HFFc6 (cell line): ENCODE data around the gene ACSF2. TPM values are rescaled to one million over a fixed set of nuclear protein-coding genes. Genes with fewer than 3 reads are reported as not detected.

Experiments used
- DNase-seq: peaks from one replicate; pipeline ENCODE4 v3.0.0-alpha.2; 2018
- H3K27ac Mint-ChIP-seq: 2 replicates; pipeline ENCODE4 v1.8.0; 2020; ENCODE audit warnings: mild to moderate bottlenecking, mixed read lengths
- H3K27me3 Mint-ChIP-seq: 2 replicates; pipeline ENCODE4 v1.8.0; 2021; ENCODE audit warnings: mild to moderate bottlenecking, moderate library complexity, mixed read lengths; ENCODE audit not compliant: insufficient read depth
- H3K36me3 Mint-ChIP-seq: 2 replicates; pipeline ENCODE4 v1.8.0; 2021; ENCODE audit warnings: low read depth, mixed read lengths
- H3K4me1 Mint-ChIP-seq: 2 replicates; pipeline ENCODE4 v1.8.0; 2020; ENCODE audit warnings: low read depth, mixed read lengths
- H3K4me3 Mint-ChIP-seq: 2 replicates; pipeline ENCODE4 v1.8.0; 2020; ENCODE audit warnings: mild to moderate bottlenecking, moderate library complexity, mixed read lengths
- H3K9me3 Mint-ChIP-seq: 2 replicates; pipeline ENCODE4 v1.8.0; 2020; ENCODE audit warnings: mild to moderate bottlenecking, mixed read lengths
- total RNA-seq, 6 experiments: library from RNA; stranded (reverse); fragmentation: NEBNext Ultra II Directional; extraction: Animal tissue kit (Norgen Biotek cat#: 25700); gene quantifications; 2 replicates in 1 of 6; 3 replicates in 5 of 6; pipeline ENCODE4 v1.2.3, GENCODE V29; 2021
- TF ChIP-seq, protein P1 (sequence below): fragments of 200-600 bp; sonication (generic); IDR thresholded peaks from 2 replicates; pipeline ENCODE4 v1.5.0; 2021; ENCODE audit warnings: antibody characterized with exemption, mild to moderate bottlenecking

The ACSF2 gene
- total RNA-seq, 6 experiments from 2014 or later: 15.3 to 23.3 (median 17.5) TPM

DNA sequence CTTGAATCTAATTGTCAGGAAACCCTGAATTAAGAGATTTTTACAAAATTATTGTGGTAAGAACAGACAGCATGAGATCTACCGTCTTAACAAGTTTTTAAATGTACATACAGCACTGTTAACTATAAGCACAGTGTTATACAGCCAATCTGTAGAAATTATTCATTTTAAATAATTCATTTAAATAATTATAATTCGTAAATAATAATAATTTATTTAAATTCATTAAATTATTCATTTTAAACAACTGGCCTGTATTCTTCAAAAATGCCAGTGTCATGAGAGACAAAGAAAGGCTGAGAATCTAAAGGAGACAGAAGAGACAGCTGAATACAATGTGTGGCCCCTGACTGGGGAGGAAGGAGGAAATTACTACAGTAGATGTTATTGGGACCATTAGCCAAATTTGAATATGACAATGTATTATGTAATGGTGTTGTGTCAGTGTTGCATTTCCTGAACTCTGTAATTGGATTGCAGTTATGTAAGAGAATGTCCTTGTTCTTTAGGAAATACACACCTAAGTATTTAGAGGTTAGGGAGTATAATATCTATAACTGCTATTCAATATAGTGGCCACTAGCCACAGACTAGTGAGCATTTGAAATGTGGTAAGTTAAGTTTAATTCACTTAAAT is 55.0 kb downstream of the ACSF2 start:
- Mint-ChIP-seq H3K27me3 (no peaks in the 10 kb centered on the region), H3K9me3 (no peaks in the 10 kb centered on the region), H3K27ac (no peak overlapping the region), H3K4me3 (no peak overlapping the region), H3K4me1 (peaks cover 32% of the 10 kb centered on the region), H3K36me3 (no peaks in the 10 kb centered on the region)
- no peak for DNase-seq
- TF ChIP-seq, protein P1, sequence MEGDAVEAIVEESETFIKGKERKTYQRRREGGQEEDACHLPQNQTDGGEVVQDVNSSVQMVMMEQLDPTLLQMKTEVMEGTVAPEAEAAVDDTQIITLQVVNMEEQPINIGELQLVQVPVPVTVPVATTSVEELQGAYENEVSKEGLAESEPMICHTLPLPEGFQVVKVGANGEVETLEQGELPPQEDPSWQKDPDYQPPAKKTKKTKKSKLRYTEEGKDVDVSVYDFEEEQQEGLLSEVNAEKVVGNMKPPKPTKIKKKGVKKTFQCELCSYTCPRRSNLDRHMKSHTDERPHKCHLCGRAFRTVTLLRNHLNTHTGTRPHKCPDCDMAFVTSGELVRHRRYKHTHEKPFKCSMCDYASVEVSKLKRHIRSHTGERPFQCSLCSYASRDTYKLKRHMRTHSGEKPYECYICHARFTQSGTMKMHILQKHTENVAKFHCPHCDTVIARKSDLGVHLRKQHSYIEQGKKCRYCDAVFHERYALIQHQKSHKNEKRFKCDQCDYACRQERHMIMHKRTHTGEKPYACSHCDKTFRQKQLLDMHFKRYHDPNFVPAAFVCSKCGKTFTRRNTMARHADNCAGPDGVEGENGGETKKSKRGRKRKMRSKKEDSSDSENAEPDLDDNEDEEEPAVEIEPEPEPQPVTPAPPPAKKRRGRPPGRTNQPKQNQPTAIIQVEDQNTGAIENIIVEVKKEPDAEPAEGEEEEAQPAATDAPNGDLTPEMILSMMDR: no peak

DNA sequence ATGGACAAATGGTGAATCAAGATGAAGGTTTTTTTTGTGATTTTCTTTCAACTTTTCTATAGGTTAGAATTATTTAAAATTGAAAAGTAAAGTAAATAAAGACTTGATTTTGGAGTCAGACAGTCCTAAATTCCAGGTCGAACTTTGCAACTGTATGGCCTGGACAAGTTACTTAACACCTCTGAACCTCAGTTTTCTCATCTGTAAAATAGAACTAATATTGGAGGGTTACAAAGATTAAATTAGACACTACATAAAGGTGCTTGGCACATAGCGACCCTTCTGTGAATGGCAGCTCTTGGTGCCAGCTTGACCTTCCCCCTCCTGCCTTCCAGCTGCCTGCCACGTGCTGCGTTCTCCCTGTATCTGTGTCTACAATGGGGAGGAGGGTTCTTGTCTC is 55.6 kb downstream of the ACSF2 start:
- no peak for DNase-seq
- Mint-ChIP-seq H3K4me3 (no peak overlapping the region), H3K27me3 (no peaks in the 10 kb centered on the region), H3K9me3 (no peaks in the 10 kb centered on the region), H3K4me1 (peaks cover 32% of the 10 kb centered on the region), H3K36me3 (no peaks in the 10 kb centered on the region), H3K27ac (no peak overlapping the region; the same call in 1 of the 2 replicates)
- TF ChIP-seq, protein P1: no peak

- no peak for DNase-seq
- H3K27ac Mint-ChIP-seq: no peak overlapping the region; the same call in 1 of the 2 replicates
- no peaks in the 10 kb centered on the region for H3K36me3 Mint-ChIP-seq
- peaks cover 32% of the 10 kb centered on the region for H3K4me1 Mint-ChIP-seq
- no peaks in the 10 kb centered on the region for H3K27me3 Mint-ChIP-seq
- no peak overlapping the region for H3K4me3 Mint-ChIP-seq
- H3K9me3 Mint-ChIP-seq: no peaks in the 10 kb centered on the region
- TF ChIP-seq, protein P1: no peak
These were observed 56.1 kb downstream of the ACSF2 start for GRCh38 chr17:50482110-50482509.

DNA sequence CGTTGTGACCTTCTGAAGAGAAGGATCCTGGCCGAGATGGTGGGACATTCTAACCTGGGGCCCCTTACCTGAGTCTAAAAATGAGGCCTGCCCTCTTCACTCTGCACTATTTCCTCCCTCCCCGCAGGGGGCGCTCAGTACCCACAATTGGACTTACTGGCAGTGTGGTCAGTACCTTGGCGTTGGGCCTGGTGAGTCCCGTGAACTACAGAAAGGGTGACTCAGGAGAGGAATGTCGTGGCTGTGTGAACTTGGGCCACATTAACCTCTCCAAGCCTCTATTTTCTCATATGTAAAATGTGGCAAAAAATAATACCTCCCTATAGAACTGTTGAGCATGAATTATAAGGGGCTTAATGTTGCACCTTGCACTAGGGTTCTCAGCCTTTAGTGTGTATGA is 56.5 kb downstream of the ACSF2 start:
- TF ChIP-seq, protein P1: peak; percentile 93
- H3K4me1 Mint-ChIP-seq: peaks cover 33% of the 10 kb centered on the region
- peak; percentile 97 for DNase-seq
- peak overlapping the region; percentile 93 for H3K27ac Mint-ChIP-seq
- no peaks in the 10 kb centered on the region for H3K27me3 Mint-ChIP-seq
- no peaks in the 10 kb centered on the region for H3K36me3 Mint-ChIP-seq
- H3K4me3 Mint-ChIP-seq: peak overlapping the region; percentile 60
- H3K9me3 Mint-ChIP-seq: no peaks in the 10 kb centered on the region

GRCh38 chr17:50483266-50483665 is 57.2 kb downstream of the ACSF2 start:
- Mint-ChIP-seq H3K27me3 (no peaks in the 10 kb centered on the region; the same call in 1 of the 2 replicates), H3K27ac (no peak overlapping the region; the same call in 1 of the 2 replicates), H3K4me3 (no peak overlapping the region), H3K4me1 (peaks cover 35% of the 10 kb centered on the region), H3K36me3 (no peaks in the 10 kb centered on the region), H3K9me3 (no peaks in the 10 kb centered on the region)
- no peak for DNase-seq
- TF ChIP-seq, protein P1: no peak
